GM19324 (cell line): ENCODE results near the gene BPTF.
A peak's percentile ranks its signal among the peaks of the same experiment; 100 is the strongest.
"Not testable (repeated sequence)": the region's sequence is repeated elsewhere in the genome, so short reads cannot be mapped to it uniquely, and the experiment has no call there.

Source experiments
- ATAC-seq: cut with Tn5 transposase; IDR thresholded peaks from one replicate; pipeline ENCODE4 v1.9.1; 2021; ENCODE audit warnings: mild to moderate bottlenecking, moderate library complexity; ENCODE audit not compliant: unreplicated experiment, low FRiP score

The BPTF gene

GRCh38 chr17:67996301-67997171, 171.2 kb downstream of the BPTF start, which contains the start of gene C17orf58:
Gene C17orf58, minus strand, starts transcription at chr17:67996469. Its CDS starts 271 bp downstream, at chr17:67996198.
- ATAC-seq: not testable (repeated sequence)

GRCh38 chr17:67998466-67998865, 173.2 kb downstream of the BPTF start:
- ATAC-seq: no peak

GRCh38 chr17:67999291-67999911, 174.1 kb downstream of the BPTF start:
- no peak for ATAC-seq

- ATAC-seq: no peak
Observed at GRCh38 chr17:68004201-68004600, 178.9 kb downstream of the BPTF start.

- no peak for ATAC-seq
Observed at GRCh38 chr17:68006797-68007196, 181.5 kb downstream of the BPTF start.

GRCh38 chr17:68011199-68011665, 185.9 kb downstream of the BPTF start:
- ATAC-seq: no peak

GRCh38 chr17:68013385-68013784, 188.1 kb downstream of the BPTF start:
- ATAC-seq: no peak

GRCh38 chr17:68015081-68015723, 189.9 kb downstream of the BPTF start:
- no peak for ATAC-seq

GRCh38 chr17:68016838-68017237, 191.5 kb downstream of the BPTF start:
- no peak for ATAC-seq

GRCh38 chr17:68018493-68018892, 193.2 kb downstream of the BPTF start:
- ATAC-seq: not testable (repeated sequence)

GRCh38 chr17:68019336-68019674, 194.0 kb downstream of the BPTF start:
- ATAC-seq: no peak

GRCh38 chr17:68019675-68020408, 194.5 kb downstream of the BPTF start:
- ATAC-seq: peak; percentile 97

- ATAC-seq: no peak
Observed at GRCh38 chr17:68020409-68020756, 195.1 kb downstream of the BPTF start.

- ATAC-seq: not testable (repeated sequence)
Observed at GRCh38 chr17:68020791-68021190, 195.5 kb downstream of the BPTF start.

GRCh38 chr17:68021963-68022362, 196.7 kb downstream of the BPTF start:
- ATAC-seq: no peak

- ATAC-seq: not testable (repeated sequence)
Observed at GRCh38 chr17:68022547-68022946, 197.2 kb downstream of the BPTF start.

- no peak for ATAC-seq
Observed at GRCh38 chr17:68029512-68030215, 204.4 kb downstream of the BPTF start.
